Stimulated activated CD8-positive, alpha-beta memory T cell treated with anti-CD3 and anti-CD28 coated beads, Interleukin-4, amount 100 ng/mL, for 48 hours (primary cell): Measurements from ENCODE around the gene ARL9.

Experiments used
- DNase-seq: peaks from one replicate; pipeline ENCODE4 v3.0.0-alpha.2; 2020

The ARL9 gene, protein sequence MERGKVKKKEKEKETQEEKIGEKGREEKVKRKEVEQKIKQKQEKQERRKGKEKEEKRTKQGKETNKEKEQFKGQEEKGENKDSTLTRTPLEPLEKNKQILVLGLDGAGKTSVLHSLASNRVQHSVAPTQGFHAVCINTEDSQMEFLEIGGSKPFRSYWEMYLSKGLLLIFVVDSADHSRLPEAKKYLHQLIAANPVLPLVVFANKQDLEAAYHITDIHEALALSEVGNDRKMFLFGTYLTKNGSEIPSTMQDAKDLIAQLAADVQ

GRCh38 chr4:56505269-56506130 lies at the start of gene ARL9:
ARL9 (plus strand) TSS chr4:56505791; CDS start chr4:56505863, 72 bp downstream.
- DNase-seq = peak; percentile 65

- no peak for DNase-seq
Observed at GRCh38 chr4:56460085-56460484, 45.5 kb upstream of the ARL9 start.

DNA sequence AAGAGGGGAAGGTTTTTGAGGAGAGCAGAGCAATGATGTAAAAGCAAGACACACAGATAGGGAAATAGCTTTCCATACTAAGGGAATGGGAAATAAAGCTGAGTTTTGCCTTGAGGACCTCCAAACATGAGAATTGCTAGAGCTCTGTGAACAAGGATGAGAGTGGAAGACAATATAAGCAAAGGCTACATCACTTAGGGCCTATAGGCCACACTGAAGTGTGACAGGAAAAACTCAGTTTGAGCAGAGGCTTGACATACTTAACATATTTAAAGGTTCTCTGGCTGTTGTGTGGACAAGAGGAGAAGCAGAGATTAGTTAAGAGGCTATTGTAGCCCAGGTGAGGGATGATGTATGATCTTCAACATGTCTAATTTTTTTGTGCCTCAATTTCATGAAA lies 43.4 kb upstream of the ARL9 start:
- DNase-seq = no peak

DNA sequence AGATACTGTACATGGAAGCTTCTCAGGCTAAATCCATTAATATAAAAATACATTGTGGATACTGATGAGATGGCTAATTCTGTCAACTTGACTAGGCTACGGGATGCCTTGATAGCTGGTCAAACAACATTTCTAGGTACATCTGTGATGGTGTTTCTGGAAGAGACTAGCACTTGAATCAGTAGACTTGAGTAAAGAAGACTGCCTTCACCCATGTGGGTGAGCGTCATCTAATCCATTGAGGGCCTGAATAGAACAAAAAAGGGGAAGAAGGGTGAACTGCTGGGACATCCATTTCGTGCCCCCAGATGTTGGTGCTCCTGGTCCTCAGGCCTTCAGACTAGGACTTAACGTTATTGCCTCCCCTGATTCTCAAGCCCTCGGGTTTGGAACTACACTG lies 41.9 kb upstream of the ARL9 start:
- DNase-seq = no peak

- no peak for DNase-seq
Observed at GRCh38 chr4:56464581-56464980, 41.0 kb upstream of the ARL9 start.

DNA sequence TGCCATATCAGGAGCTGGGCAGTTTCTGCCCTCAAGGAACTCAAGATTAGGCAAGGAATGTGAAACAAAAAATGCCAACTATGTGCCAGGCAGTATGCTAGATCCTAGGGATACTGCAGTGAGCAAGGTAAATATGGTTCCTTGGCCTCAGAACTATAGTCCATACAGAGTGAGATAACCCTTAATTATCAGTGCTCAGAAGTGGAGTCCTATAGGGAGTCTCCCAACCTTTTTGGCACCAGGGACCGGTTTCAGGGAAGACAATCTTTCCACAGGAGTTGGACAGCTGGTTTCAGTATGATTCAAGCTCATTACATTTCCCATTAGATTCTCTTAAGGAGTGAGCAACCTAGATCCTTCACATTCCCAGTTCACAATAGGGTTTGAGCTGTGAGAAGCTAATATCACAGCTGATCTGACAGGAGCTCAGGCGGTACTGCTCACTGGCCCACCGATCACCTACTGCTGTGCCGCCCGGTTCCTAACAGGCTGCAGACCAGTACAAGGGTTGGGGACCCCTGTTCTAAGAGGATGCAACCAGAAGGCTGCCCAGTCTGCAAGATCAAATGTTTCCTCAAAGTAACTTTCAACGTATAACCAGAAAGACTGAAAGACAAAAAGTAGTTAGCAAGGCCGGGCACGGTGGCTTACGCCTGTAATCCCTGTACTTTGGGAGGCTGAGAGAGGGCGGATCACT lies 39.8 kb upstream of the ARL9 start:
- no peak for DNase-seq

- DNase-seq = peak; percentile 42
Observed at GRCh38 chr4:56466296-56466761, 39.3 kb upstream of the ARL9 start.

DNA sequence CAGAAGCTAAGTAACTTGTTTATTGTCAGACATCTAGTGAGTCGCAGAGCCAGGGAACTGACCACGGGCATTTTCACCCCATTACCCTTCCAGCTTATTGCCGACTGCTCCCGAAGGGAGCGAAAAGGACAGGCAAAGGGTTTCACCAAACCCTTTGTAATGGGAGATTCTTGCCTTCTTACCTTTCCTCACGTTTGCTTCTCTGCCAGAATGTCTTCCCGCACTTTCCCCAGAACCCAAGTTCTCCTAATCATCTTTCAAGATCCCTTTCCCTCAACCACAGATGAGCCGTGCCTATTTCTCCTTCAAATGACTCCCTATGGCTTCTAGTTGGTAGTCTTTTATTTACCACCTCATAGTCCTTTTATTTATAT lies 38.7 kb upstream of the ARL9 start:
- DNase-seq = no peak

- peak; percentile 89 for DNase-seq
Observed at GRCh38 chr4:56467284-56468096, 38.1 kb upstream of the ARL9 start, which contains the start of gene SRP72. SRP72 (plus strand) TSS chr4:56467617; CDS start chr4:56467636, 19 bp downstream.

- DNase-seq = peak; percentile 50
Observed at GRCh38 chr4:56468097-56468422, 37.5 kb upstream of the ARL9 start.

GRCh38 chr4:56469489-56470210 lies 35.9 kb upstream of the ARL9 start:
- DNase-seq = no peak

DNA sequence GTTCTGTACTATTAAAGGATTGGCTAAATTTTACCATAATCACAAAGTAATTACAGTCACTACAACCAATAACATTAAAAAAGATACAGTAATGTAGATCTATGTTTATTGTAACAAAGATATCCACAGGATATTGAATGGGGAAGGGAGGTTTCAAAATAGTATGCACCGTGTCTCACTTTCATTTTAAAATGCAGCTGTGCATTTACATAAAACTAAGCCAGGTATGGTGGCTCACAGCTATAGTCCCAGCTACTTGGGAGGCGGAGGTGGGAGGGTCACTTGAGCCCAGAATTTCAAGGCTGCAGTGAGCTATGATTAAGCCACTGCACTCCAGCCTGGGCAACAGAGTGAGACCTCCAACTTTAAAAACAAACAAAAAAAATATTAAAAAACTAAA lies 29.7 kb upstream of the ARL9 start:
- no peak for DNase-seq

- no peak for DNase-seq
Observed at GRCh38 chr4:56477192-56477702, 28.3 kb upstream of the ARL9 start.

GRCh38 chr4:56480691-56481090 lies 24.9 kb upstream of the ARL9 start:
- DNase-seq = no peak

DNA sequence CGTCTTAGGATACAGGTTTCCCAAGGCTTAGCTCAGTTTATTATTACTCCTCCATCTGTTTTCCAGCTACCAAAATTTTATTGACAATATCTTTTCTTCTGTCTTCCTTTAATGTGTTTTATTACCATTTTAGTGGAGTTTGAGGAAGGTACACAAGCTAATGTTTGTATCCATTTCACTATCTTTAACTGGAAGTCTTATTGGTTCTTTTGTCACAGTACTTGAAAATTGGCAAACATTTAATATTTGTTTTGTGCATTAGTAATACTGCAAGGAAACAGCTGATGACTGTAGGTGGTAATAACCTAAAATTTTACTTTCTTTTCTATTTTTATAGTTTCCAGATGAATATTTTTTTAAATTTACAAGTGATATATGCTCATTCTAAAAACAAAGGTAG lies 9.3 kb upstream of the ARL9 start:
- no peak for DNase-seq

DNA sequence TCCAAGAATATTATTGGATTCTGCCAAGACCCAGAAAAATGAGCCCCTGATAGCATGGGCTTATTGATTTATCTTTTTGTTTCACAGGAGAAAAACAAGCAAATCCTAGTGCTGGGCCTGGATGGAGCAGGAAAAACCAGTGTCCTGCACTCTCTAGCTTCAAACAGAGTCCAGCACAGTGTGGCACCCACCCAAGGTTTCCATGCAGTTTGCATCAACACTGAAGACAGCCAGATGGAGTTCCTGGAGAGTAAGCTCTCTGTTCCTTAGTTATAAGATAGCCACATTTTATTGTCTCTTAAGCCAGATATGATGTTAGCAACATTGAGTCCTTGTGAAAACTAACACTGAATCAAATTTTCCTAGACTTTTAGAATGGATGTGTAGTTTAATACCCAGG lies 5.5 kb downstream of the ARL9 start:
- DNase-seq = no peak

- no peak for DNase-seq
Observed at GRCh38 chr4:56512166-56512565, 6.6 kb downstream of the ARL9 start.

- DNase-seq = no peak
Observed at GRCh38 chr4:56513517-56513916, 7.9 kb downstream of the ARL9 start.

DNA sequence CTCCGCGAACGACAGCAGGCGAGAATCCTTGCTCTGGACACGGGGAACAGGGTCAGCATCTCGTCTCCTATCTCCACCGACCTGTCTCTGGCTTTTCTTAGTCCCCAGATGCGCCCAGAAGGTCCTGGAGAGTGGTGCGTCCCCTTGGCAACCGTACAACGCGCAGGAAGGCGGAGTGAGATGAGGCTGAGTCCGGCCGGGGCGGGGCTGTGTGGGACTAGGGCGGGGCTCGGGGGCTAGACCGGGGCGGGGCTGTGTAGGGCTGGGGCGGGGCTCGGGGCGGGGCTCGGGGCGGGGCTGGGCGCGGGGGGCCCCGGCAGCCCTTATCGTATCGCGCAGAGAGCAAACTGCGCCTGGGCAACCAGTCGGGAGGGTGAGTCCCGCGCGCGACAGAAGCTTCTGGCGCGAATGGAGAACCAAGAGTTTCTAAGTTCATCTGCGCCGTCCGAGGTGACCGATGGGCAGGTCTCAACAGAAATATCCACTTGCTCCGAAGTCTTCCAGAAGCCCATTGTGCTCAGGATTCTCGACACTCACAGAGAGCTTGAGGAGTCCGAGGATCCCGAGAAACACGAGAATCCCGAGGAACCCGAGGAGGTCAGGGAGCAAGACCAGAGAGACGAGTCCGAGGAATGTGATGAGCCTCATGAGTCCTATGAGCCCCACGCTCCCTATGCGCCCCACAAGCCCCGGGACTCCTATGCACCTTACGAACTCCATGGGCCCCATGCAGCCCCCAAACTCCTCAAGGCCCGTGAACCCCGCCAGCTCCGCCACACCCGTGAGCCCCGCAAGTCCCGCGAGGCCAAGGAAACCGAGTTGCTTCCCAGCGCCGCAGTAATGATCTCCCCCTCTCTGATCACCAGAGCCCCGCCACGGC lies 24.9 kb downstream of the ARL9 start:
- peak; percentile 89 for DNase-seq

GRCh38 chr4:56531149-56531770 lies 25.7 kb downstream of the ARL9 start:
- no peak for DNase-seq
